HG02798 (cell line): Measurements from ENCODE around the gene SPSB1.

Experiments used
- ATAC-seq: cut with Tn5 transposase; IDR thresholded peaks from one replicate; pipeline ENCODE4 v1.9.1; 2021; ENCODE audit warnings: mild to moderate bottlenecking; ENCODE audit not compliant: unreplicated experiment, poor library complexity

Gene SPSB1

GRCh38 chr1:9340172-9340854 is 47.6 kb downstream of the SPSB1 start:
- ATAC-seq = no peak

GRCh38 chr1:9340864-9341263 is 48.2 kb downstream of the SPSB1 start:
- ATAC-seq = no peak

GRCh38 chr1:9341301-9341845 is 48.7 kb downstream of the SPSB1 start:
- no peak for ATAC-seq

- no peak for ATAC-seq
Observed at GRCh38 chr1:9343269-9343668, 50.6 kb downstream of the SPSB1 start.

- no peak for ATAC-seq
Observed at GRCh38 chr1:9344426-9345200, 51.9 kb downstream of the SPSB1 start.

GRCh38 chr1:9345471-9345870 is 52.8 kb downstream of the SPSB1 start:
- ATAC-seq = no peak

GRCh38 chr1:9345922-9346321 is 53.2 kb downstream of the SPSB1 start:
- no peak for ATAC-seq

- no peak for ATAC-seq
Observed at GRCh38 chr1:9346566-9346965, 53.9 kb downstream of the SPSB1 start.

- ATAC-seq = no peak
Observed at GRCh38 chr1:9347095-9347850, 54.6 kb downstream of the SPSB1 start.

GRCh38 chr1:9349331-9349851 is 56.7 kb downstream of the SPSB1 start:
- ATAC-seq = no peak

- no peak for ATAC-seq
Observed at GRCh38 chr1:9350013-9350908, 57.6 kb downstream of the SPSB1 start.

- ATAC-seq = no peak
Observed at GRCh38 chr1:9350960-9351359, 58.3 kb downstream of the SPSB1 start.

GRCh38 chr1:9351654-9352271 is 59.1 kb downstream of the SPSB1 start:
- ATAC-seq = no peak

GRCh38 chr1:9352377-9353134 is 59.9 kb downstream of the SPSB1 start:
- ATAC-seq = no peak

- ATAC-seq = no peak
Observed at GRCh38 chr1:9355503-9355902, 62.8 kb downstream of the SPSB1 start.

- ATAC-seq = no peak
Observed at GRCh38 chr1:9356021-9356420, 63.3 kb downstream of the SPSB1 start.

- no peak for ATAC-seq
Observed at GRCh38 chr1:9356829-9357466, 64.3 kb downstream of the SPSB1 start.

GRCh38 chr1:9357958-9358357 is 65.3 kb downstream of the SPSB1 start:
- no peak for ATAC-seq
